SW 1271 (cell line): ENCODE data around the gene PEG3.

Experiments
- DNase-seq, 2 experiments: peaks; one replicate each; lab custom pipeline; 2025; lab: John Stamatoyannopoulos, UW

PEG3 gene

DNA sequence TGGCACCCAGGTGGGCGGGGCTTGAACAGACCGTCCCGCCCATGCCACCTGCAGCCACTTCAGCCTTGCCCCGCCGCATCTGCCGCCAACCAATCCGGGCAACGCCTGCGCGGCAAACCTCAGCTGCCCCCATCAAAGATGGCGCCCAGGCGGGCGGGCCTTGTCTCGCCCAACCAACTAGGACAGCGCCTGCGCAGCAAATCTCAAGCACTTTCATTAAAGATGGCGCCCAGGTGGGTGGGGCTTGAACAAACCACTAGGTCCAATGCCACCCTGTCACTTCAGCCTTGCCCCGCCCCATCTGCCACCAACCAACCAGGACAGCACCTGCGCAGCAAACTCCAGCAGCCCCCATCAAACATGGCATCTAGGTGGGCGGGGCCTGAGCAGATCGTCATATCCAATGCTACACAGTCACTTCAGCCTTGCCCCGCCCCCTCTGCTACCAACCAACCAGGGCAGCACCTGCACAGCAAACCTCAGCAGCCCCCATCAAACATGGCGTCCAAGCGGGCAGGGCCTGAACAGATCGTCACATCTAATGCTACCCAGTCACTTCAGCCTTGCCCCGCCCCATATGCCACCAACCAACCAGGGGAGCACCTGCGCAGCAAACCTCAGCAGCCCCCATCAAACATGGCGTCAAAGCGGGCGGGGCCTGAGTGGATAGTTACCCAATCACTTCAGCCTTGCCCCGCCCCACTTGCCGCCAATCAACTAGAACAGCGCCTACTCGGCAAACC is 1.4 kb downstream of the PEG3 start:
- no peak for DNase-seq

DNA sequence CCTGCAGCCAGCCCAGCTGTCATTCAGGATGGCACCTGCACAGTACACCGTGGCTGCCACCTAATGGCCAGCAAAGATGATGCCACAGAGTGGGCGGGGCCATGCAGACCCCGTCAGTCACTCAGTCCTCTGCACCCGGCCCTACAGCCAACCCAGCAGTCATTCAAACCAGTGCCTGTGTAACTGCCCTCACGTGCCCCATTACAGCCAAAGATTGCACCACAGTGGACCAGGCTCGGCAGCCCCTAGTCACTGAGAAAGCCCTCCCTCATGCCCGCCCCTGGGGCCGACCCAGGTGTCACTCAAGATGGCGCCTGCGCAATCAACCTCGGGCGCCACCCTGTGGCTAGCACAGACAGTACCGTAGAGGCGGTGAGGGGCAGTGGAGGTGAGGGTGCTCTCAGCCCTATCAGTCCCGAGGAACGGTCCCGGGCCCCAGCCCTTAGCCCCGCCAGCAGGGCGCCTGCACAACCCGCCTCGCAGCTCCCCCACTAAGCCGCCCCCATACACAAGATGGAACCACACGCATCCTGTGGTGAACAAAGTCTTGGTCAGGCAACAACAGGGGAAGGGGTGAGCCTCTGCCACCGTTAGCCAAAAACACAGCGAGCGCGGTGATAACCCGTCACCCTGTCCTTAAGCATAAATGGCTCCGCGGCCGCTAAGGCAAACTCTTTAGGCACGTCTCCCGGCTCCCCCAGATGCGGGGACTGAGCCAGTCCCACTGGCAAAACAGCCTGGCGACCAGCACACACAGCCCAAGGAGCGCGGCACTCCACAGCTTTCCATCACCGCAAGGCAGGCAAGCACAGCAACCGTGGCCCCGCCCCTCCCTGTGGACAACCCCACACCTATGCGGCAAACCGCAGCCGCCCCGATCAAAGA is 2.3 kb downstream of the PEG3 start:
- DNase-seq: no peak

- no peak for DNase-seq
Observed at GRCh38 chr19:56837492-56838023, 3.0 kb downstream of the PEG3 start.

GRCh38 chr19:56837004-56837403 is 3.5 kb downstream of the PEG3 start:
- no peak for DNase-seq

- DNase-seq: no peak
Observed at GRCh38 chr19:56836059-56836458, 4.5 kb downstream of the PEG3 start.

GRCh38 chr19:56835401-56835800 is 5.1 kb downstream of the PEG3 start:
- DNase-seq: no peak

DNA sequence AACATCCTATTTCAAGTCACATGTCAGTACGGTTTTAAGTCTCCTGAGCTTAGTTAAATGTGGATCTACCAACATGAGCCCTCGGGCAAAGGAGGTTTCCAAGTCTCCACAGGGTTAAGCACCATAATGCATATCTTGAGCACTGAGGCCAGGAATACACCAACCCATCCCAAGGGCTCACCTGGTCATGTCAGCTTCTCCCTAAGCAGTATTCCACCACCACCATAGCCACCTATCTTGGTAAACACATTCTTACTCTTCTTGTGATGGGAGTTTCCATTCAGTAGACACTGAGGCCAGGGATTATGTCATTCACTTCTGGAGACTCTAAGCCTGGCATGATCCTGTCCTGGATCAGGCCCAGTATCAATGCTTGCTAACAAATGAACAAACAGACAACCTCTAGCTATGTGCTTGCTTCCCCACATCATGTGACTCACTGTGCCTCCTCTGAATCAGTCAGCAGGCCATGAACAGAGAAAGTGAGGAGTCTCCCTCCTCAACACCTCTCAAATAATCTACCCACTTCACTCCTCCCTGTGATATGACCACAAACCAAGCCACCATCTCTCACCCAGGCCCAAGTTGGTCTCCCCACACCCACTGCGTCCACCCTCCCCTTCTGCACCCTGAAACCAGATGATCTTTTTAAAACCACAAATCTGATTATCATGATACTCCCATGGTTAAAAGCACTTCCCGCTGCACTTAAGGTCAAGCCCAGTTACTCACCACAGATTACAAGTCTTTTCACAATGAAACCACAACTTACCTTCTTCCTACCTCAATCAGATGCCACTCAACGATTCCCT is 5.8 kb downstream of the PEG3 start:
- no peak for DNase-seq

GRCh38 chr19:56832352-56832928 is 8.1 kb downstream of the PEG3 start:
- DNase-seq: no peak

GRCh38 chr19:56831255-56831654 is 9.3 kb downstream of the PEG3 start:
- DNase-seq: no peak

DNA sequence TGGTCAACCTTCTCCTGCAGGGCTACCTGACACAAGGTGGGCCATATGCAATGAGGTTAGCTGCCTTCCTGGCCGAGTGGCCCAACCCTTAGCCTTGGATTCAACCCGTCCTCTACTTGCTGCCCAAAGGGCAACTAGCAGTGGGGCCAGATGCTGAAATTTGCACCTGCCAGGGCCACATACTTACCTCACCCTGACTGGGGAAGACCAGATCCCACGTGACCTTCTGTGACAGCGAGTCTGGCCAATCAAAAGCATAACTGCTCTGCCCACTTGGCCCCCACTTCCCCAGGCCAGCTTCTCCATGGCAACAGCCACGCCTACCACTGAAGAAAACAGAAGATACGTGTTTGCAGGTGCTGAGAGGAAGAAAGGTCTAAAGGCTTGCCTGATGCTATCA is 10.9 kb downstream of the PEG3 start:
- no peak for DNase-seq

DNA sequence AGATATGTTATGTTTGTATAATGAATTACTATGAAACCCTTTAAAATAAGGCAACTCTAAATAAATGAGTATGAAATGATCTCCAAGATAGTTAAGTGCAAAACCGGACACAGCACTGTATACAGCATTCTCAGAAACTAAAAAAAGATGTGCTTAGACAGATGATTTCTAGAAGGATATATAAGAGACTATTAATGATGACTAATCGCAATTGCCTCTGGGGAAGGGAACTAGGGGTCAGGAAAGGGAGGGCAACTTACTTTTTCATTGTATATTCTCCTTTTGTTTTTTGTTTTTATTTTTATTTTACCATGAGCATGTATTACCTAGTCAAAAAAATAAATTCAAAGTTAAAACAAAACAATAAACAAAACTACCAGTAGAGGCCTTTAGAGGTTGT is 12.8 kb downstream of the PEG3 start:
- DNase-seq: no peak

GRCh38 chr19:56823956-56824355 is 16.6 kb downstream of the PEG3 start:
- no peak for DNase-seq

GRCh38 chr19:56823417-56823816 is 17.1 kb downstream of the PEG3 start:
- DNase-seq: no peak

- no peak for DNase-seq
Observed at GRCh38 chr19:56822755-56823154, 17.8 kb downstream of the PEG3 start.

DNA sequence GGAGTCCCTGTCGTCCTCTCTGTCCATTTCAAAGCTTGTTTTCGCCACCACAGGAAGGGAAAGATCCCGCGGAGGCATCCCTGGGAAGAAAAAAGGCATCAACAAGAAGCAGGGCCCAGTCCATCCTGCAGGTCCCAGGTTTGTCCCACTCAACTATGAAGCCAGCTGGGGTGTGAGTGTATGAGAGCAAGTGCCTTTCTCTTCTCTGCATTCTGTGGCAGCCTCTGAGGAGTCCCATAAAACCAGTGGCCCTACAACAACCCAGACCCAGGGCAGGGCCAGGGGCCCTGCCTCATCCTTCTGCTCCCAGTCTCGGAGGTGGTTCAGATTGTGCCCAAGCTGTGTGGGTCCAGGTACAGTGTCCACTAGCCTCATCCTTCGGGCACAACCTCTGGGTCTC is 18.9 kb downstream of the PEG3 start:
- no peak for DNase-seq

GRCh38 chr19:56821209-56821608 is 19.3 kb downstream of the PEG3 start:
- DNase-seq: no peak

DNA sequence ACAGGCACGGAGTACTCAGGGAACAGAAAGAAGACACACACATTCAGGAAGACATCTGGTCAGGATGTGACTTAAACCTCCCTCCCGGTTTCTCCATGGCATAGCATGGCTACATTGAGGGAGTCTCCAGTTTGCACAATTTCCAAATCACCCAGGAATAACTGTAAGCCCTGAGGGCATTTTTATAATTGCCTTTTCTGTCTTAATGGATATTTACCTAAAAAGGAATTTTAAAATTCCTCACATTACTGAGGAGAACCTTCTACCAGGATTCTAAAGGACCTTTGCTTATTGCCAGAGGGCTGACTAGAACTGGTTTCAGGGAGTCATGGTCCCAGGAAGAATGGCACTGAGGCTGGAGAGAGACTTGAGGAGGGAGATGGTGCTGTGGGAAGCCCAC is 21.4 kb downstream of the PEG3 start:
- no peak for DNase-seq

- DNase-seq: no peak
Observed at GRCh38 chr19:56814656-56815055, 25.9 kb downstream of the PEG3 start.

- no peak for DNase-seq
Observed at GRCh38 chr19:56813531-56813930, 27.0 kb downstream of the PEG3 start.

- no peak for DNase-seq
Observed at GRCh38 chr19:56811480-56811879, 29.0 kb downstream of the PEG3 start.

- DNase-seq: no peak
Observed at GRCh38 chr19:56810260-56810659, 30.3 kb downstream of the PEG3 start.
